Breast epithelium (tissue), 3 donors: ENCODE measurements around the gene NRXN3.

Source experiments
- POLR2A ChIP-seq: fragments of 450-650 bp; IDR thresholded peaks from one replicate; pipeline ENCODE4 v1.6.1; 2016; ENCODE audit warnings: antibody characterized with exemption, mild to moderate bottlenecking, moderate library complexity
- TF ChIP-seq, protein P1 (sequence below), 3 donors: fragments of 450-650 bp; IDR thresholded peaks; one replicate each; pipeline ENCODE4 v1.5.1; 2016 to 2017; ENCODE audit warnings: antibody characterized with exemption in 3 of 3, mild to moderate bottlenecking in 3 of 3, moderate library complexity in 3 of 3

DNA sequence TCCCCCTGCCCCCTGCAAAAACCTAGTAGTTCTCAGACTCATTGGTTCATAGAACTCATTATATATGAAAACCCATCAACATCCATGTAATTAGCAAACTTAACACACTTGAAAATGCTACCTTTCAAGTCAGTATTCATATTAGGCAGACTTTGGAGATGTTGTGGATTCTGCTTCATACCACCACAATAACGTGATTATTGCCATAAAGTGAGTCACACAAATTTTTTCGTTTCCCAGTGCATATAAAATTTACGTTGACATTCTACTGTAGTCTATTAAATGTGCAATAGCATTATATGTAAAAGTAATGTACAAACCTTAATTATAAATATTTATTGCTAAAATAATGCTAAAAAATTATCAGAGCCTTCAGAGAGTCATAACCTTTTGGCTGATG lies 1387.1 kb downstream of the NRXN3 start:
- TF ChIP-seq, protein P1, sequence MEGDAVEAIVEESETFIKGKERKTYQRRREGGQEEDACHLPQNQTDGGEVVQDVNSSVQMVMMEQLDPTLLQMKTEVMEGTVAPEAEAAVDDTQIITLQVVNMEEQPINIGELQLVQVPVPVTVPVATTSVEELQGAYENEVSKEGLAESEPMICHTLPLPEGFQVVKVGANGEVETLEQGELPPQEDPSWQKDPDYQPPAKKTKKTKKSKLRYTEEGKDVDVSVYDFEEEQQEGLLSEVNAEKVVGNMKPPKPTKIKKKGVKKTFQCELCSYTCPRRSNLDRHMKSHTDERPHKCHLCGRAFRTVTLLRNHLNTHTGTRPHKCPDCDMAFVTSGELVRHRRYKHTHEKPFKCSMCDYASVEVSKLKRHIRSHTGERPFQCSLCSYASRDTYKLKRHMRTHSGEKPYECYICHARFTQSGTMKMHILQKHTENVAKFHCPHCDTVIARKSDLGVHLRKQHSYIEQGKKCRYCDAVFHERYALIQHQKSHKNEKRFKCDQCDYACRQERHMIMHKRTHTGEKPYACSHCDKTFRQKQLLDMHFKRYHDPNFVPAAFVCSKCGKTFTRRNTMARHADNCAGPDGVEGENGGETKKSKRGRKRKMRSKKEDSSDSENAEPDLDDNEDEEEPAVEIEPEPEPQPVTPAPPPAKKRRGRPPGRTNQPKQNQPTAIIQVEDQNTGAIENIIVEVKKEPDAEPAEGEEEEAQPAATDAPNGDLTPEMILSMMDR (IDR thresholded peaks at IDR 0.05) = no peak
- no peak for TF ChIP-seq POLR2A
